SK-N-SH (cell line): Measurements from ENCODE around the gene YOD1. TPM values are rescaled to one million over a fixed set of nuclear protein-coding genes. Genes with fewer than 3 reads are reported as not detected.
A peak's percentile ranks its signal among the peaks of the same experiment; 100 is the strongest.

ENCODE experiments used
- CTCF ChIA-PET: fragments of 300-600, 350-600 bp; formaldehyde crosslinking; extraction: SDS; loops from one replicate; lab custom pipeline; 2021; lab: Yijun Ruan, JAX
- POLR2A ChIA-PET: fragments of 350-600 bp; sonication (Branson Sonifier 250); formaldehyde crosslinking; extraction: SDS; loops from one replicate; lab custom pipeline; 2020; ENCODE audit warnings: antibody characterized with exemption, inconsistent platforms; lab: Yijun Ruan, JAX
- DNase-seq: peaks from one replicate; pipeline ENCODE4 v3.0.0; 2012
- H2AFZ ChIP-seq: fragments of 200-600 bp; sonication (generic); 2 replicates; pipeline ENCODE4 v1.8.1; 2016; ENCODE audit warnings: antibody characterized with exemption, mild to moderate bottlenecking, low read depth
- H3F3A ChIP-seq: fragments of 200-600 bp; sonication (generic); replicated peaks from 2 replicates; pipeline ENCODE3; 2016; ENCODE audit warnings: antibody characterized with exemption, mild to moderate bottlenecking; ENCODE audit not compliant: insufficient read depth
- H3K27ac ChIP-seq, 2 experiments: fragments of 200-500 bp in 1 of 2; fragments of 200-600 bp in 1 of 2; sonication (Bioruptor generic) in 1 of 2; sonication (generic), shearing (Covaris generic) in 1 of 2; 2 replicates each; pipeline versions ENCODE4 v1.5.1 to v1.6.1; 2014 to 2016; ENCODE audit warnings: low read depth in 2 of 2, inconsistent platforms in 1 of 2, low read length in 1 of 2, mild to moderate bottlenecking in 1 of 2, mixed read lengths in 1 of 2
- H3K27me3 ChIP-seq: fragments of 200-600 bp; sonication (generic), shearing (Covaris generic); 2 replicates; pipeline ENCODE4 v1.6.1; 2016; ENCODE audit warnings: mixed run types; ENCODE audit not compliant: insufficient read depth
- H3K36me3 ChIP-seq, 2 experiments: fragments of 200-500 bp in 1 of 2; fragments of 200-600 bp in 1 of 2; sonication (Bioruptor generic) in 1 of 2; sonication (generic) in 1 of 2; replicated peaks in 1 of 2; 2 replicates each; pipeline versions ENCODE3 to v1.5.1; 2014 to 2016; ENCODE audit warnings: low read length in 1 of 2, mild to moderate bottlenecking in 1 of 2; ENCODE audit not compliant: insufficient read depth in 2 of 2, control insufficient read depth in 1 of 2
- H3K4me1 ChIP-seq, 2 experiments: fragments of 200-500 bp in 1 of 2; fragments of 200-600 bp in 1 of 2; sonication (Bioruptor generic) in 1 of 2; sonication (generic), shearing (Covaris generic) in 1 of 2; 2 replicates each; pipeline versions ENCODE4 v1.5.1 to v1.6.1; 2014 to 2016; ENCODE audit warnings: low read depth in 1 of 2, low read length in 1 of 2, mixed run types in 1 of 2; ENCODE audit not compliant: insufficient read depth in 2 of 2, control insufficient read depth in 1 of 2
- H3K4me2 ChIP-seq: fragments of 200-600 bp; sonication (generic), shearing (Covaris generic); 2 replicates; pipeline ENCODE4 v1.6.1; 2017; ENCODE audit warnings: mixed run types
- H3K4me3 ChIP-seq, 2 experiments: fragments of 200-500 bp in 1 of 2; fragments of 200-600 bp in 1 of 2; sonication (Bioruptor generic) in 1 of 2; sonication (generic), shearing (Covaris generic) in 1 of 2; 2 replicates each; pipeline versions ENCODE4 v1.5.1 to v1.8.1; 2014 to 2016; ENCODE audit warnings: low read depth in 2 of 2, inconsistent platforms in 1 of 2, low read length in 1 of 2, mild to moderate bottlenecking in 1 of 2, mixed read lengths in 1 of 2, moderate library complexity in 1 of 2
- H3K79me2 ChIP-seq: fragments of 200-600 bp; sonication (generic); 2 replicates; pipeline ENCODE4 v1.8.1; 2017; ENCODE audit warnings: mild to moderate bottlenecking; ENCODE audit not compliant: insufficient read depth
- H3K9ac ChIP-seq: fragments of 200-600 bp; sonication (generic); 2 replicates; pipeline ENCODE4 v1.6.1; 2017; ENCODE audit warnings: mixed run types
- H3K9me2 ChIP-seq: fragments of 200-600 bp; sonication (generic); 2 replicates; pipeline ENCODE4 v1.6.1; 2017; ENCODE audit warnings: mixed run types
- H3K9me3 ChIP-seq: fragments of 200-600 bp; sonication (generic); 2 replicates; pipeline ENCODE4 v1.6.1; 2017; ENCODE audit warnings: mixed run types, mild to moderate bottlenecking, moderate library complexity
- H4K20me1 ChIP-seq: fragments of 200-600 bp; sonication (generic); 2 replicates; pipeline ENCODE4 v1.6.1; 2017; ENCODE audit warnings: mild to moderate bottlenecking, mixed run types; ENCODE audit not compliant: insufficient read depth
- CHD2 ChIP-seq: fragments of 150-350 bp; IDR thresholded peaks from 2 replicates; pipeline ENCODE4 v1.6.1; 2018; ENCODE audit warnings: low read length; ENCODE audit not compliant: partially characterized antibody
- FOSL2 ChIP-seq: IDR thresholded peaks from 2 replicates; pipeline ENCODE4 v1.4.0; 2012; ENCODE audit warnings: low read depth, mild to moderate bottlenecking, moderate library complexity, borderline replicate concordance
- GATA2 ChIP-seq: sonication (generic); formaldehyde crosslinking; IDR thresholded peaks from 2 replicates; pipeline ENCODE4 v1.5.0; 2020; ENCODE audit warnings: mild to moderate bottlenecking, missing genetic modification reagents
- IRF3 ChIP-seq: fragments of 150-350 bp; IDR thresholded peaks from 2 replicates; pipeline ENCODE4 v1.6.1; 2016; ENCODE audit warnings: mild to moderate bottlenecking, low read depth, low read length
- JUND ChIP-seq: IDR thresholded peaks from 2 replicates; pipeline ENCODE4 v1.4.0; 2012
- MEF2A ChIP-seq: IDR thresholded peaks from 2 replicates; pipeline ENCODE4 v1.4.0; 2012; ENCODE audit warnings: low read depth, borderline replicate concordance
- NFIC ChIP-seq: IDR thresholded peaks from 2 replicates; pipeline ENCODE4 v1.4.0; 2012; ENCODE audit warnings: borderline replicate concordance
- NRF1 ChIP-seq: IDR thresholded peaks from 2 replicates; pipeline ENCODE4 v1.6.1; 2012; ENCODE audit warnings: low read depth, mild to moderate bottlenecking, low read length
- RXRA ChIP-seq: IDR thresholded peaks from 2 replicates; pipeline ENCODE4 v1.4.0; 2012; ENCODE audit warnings: low read depth, mild to moderate bottlenecking, borderline replicate concordance
- SIN3A ChIP-seq: IDR thresholded peaks from 2 replicates; pipeline ENCODE4 v1.6.1; 2012; ENCODE audit warnings: low read depth, mild to moderate bottlenecking, low read length, moderate library complexity, borderline replicate concordance
- YY1 ChIP-seq: IDR thresholded peaks from 2 replicates; pipeline ENCODE4 v1.4.0; 2012; ENCODE audit warnings: low read depth, mild to moderate bottlenecking
- WGBS: methylation state at CpG from one replicate; pipeline ENCODE4 v1.1.6; 2017; ENCODE audit warnings: low lambda C conversion rate; 5-methylcytosine and 5-hydroxymethylcytosine counted together
- polyA plus RNA-seq, 3 experiments: library from polyadenylated mRNA; depleted of rRNA; stranded (reverse); fragments of >200 nt; gene quantifications; 2 replicates each; pipeline ENCODE4 v1.2.3, GENCODE V29; 2012
- TF ChIP-seq, protein P1 (sequence below): IDR thresholded peaks from 2 replicates; pipeline ENCODE4 v1.4.0; 2012; ENCODE audit warnings: low read depth, borderline replicate concordance
- TF ChIP-seq, protein P2 (sequence below): IDR thresholded peaks from 2 replicates; pipeline ENCODE4 v1.4.0; 2012; ENCODE audit warnings: low read depth, borderline replicate concordance
- TF ChIP-seq, protein P3 (sequence below): IDR thresholded peaks from 2 replicates; pipeline ENCODE4; 2012

Gene YOD1
- polyA plus RNA-seq, 1 of the 3 experiments (the other 2 are of a cell fraction): 0.79 TPM

DNA sequence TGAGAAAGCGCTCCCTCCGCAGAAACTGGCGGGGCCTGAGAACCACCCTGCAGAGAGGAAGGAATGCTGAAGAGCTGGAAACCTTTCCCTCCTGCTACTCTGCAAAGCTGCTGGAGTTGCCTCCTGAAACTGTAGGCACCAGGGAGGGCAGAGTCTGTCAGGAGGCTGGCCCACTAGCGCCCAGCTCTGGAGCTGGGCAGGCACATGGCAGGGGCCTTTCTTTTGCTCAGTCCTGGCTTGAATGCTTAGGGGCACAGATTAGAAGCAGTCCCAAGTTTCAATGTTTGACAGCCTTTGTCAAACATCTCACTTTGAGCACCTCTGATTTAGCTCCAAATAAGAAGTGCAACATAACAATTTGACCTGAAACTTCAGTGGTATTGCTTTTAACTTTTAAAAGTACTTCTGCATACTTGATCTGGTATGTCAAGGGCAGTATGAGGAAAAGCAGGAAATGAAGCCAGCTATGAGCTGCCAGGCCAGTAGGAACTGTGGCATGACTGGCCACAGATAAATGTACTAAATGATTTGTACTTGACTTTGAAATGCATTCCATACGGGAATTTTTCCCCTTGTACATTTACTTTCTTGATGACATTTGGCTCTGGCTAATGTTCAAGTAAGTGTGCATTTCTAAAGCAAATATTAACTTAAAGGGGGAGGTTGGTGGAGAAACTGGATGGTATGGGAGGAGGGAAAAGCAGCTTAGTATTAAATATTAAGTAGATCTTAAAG, 25.7 kb downstream of the YOD1 start (continued):
- TF ChIP-seq, protein P1, sequence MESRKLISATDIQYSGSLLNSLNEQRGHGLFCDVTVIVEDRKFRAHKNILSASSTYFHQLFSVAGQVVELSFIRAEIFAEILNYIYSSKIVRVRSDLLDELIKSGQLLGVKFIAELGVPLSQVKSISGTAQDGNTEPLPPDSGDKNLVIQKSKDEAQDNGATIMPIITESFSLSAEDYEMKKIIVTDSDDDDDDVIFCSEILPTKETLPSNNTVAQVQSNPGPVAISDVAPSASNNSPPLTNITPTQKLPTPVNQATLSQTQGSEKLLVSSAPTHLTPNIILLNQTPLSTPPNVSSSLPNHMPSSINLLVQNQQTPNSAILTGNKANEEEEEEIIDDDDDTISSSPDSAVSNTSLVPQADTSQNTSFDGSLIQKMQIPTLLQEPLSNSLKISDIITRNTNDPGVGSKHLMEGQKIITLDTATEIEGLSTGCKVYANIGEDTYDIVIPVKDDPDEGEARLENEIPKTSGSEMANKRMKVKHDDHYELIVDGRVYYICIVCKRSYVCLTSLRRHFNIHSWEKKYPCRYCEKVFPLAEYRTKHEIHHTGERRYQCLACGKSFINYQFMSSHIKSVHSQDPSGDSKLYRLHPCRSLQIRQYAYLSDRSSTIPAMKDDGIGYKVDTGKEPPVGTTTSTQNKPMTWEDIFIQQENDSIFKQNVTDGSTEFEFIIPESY: 0 out of 2 replicates have a peak, but pooled peaks have one; percentile 24
- TF ChIP-seq GATA2 (CRISPR knock-in tag) (no peak), NRF1 (no peak), CHD2 (no peak), FOSL2 (peak; percentile 46; the same call in 1 of the 2 replicates), RXRA (peak; percentile 20; the same call in 1 of the 2 replicates), NFIC (peak; percentile 83)
- TF ChIP-seq, protein P2, sequence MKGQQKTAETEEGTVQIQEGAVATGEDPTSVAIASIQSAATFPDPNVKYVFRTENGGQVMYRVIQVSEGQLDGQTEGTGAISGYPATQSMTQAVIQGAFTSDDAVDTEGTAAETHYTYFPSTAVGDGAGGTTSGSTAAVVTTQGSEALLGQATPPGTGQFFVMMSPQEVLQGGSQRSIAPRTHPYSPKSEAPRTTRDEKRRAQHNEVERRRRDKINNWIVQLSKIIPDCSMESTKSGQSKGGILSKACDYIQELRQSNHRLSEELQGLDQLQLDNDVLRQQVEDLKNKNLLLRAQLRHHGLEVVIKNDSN: no peak
- TF ChIP-seq, protein P3, sequence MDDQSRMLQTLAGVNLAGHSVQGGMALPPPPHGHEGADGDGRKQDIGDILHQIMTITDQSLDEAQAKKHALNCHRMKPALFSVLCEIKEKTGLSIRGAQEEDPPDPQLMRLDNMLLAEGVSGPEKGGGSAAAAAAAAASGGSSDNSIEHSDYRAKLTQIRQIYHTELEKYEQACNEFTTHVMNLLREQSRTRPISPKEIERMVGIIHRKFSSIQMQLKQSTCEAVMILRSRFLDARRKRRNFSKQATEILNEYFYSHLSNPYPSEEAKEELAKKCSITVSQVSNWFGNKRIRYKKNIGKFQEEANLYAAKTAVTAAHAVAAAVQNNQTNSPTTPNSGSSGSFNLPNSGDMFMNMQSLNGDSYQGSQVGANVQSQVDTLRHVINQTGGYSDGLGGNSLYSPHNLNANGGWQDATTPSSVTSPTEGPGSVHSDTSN: peak; percentile 85

GRCh38 chr1:207024202-207025145, 26.5 kb downstream of the YOD1 start:
- Histone ChIP-seq H3K9me2 (no peaks in the 10 kb centered on the region), H3K79me2 (no peaks in the 10 kb centered on the region), H3F3A (peaks cover 17% of the 10 kb centered on the region), H3K4me2 (no peak overlapping the region; the same call in 1 of the 2 replicates), H3K9me3 (no peaks in the 10 kb centered on the region), H3K4me1 (peaks cover 8 to 43% of the 10 kb centered on the region in 2 experiments), H3K4me3 (no peak overlapping the region), H4K20me1 (no peaks in the 10 kb centered on the region), H3K27ac (peak overlapping the region; percentile 52 to 91), H3K36me3 (no peaks in the 10 kb centered on the region), H3K9ac (0 out of 2 replicates have a peak overlapping the region, but pooled peaks have one; percentile 17), H3K27me3 (no peaks in the 10 kb centered on the region), H2AFZ (no peak overlapping the region)
- ChIA-PET POLR2A (no interaction called here), CTCF (interaction anchor here (0.5 to 1.6 kb wide), 4 partner anchors 22 to 60 kb away, joined by 3 to 4 read pairs (median 3); partner anchors contain the start of gene PFKFB2)
- no peak for DNase-seq
- WGBS: 52% methylated on average over 12 of the region's 18 CpGs
- TF ChIP-seq JUND: no peak
- no peak for TF ChIP-seq IRF3
- no peak for TF ChIP-seq YY1
- TF ChIP-seq, protein P3: no peak
- no peak for TF ChIP-seq SIN3A
- TF ChIP-seq MEF2A: no peak
- TF ChIP-seq, protein P2: no peak
- TF ChIP-seq NFIC: no peak
